K562 (cell line): ENCODE data around the gene AMN1. TPM values are rescaled to one million over a fixed set of nuclear protein-coding genes. Genes with fewer than 3 reads are reported as not detected.
A peak's percentile ranks its signal among the peaks of the same experiment; 100 is the strongest.

Source experiments
- BACH1 ChIP-seq: fragments of 200-800 bp; sonication (Bioruptor generic); IDR thresholded peaks from 2 replicates; pipeline ENCODE4 v1.6.1; 2016; ENCODE audit warnings: missing genetic modification characterization, missing compliant biosample characterization
- BCOR ChIP-seq: fragments of 450-650 bp; IDR thresholded peaks from 2 replicates; pipeline ENCODE4 v1.6.1; 2016
- CBX3 ChIP-seq, 2 experiments: IDR thresholded peaks; 1 replicate in 1 of 2; 2 replicates in 1 of 2; pipeline ENCODE4 v1.6.1; 2012; ENCODE audit warnings: inconsistent platforms in 2 of 2, low read length in 2 of 2, borderline replicate concordance in 1 of 2, control low read depth in 1 of 2
- CSDE1 ChIP-seq, 2 experiments: fragments of 450-650 bp; IDR thresholded peaks; 2 replicates each; pipeline ENCODE4 v1.6.1; 2016; ENCODE audit warnings: mild to moderate bottlenecking in 1 of 2
- KDM4B ChIP-seq, 2 experiments: fragments of 450-650 bp in 1 of 2; sonication (generic) in 1 of 2; IDR thresholded peaks; 2 replicates each; pipeline ENCODE4 v1.6.1; 2016 to 2017; ENCODE audit warnings: borderline replicate concordance in 2 of 2, antibody characterized with exemption in 1 of 2, low read depth in 1 of 2, mild to moderate bottlenecking in 1 of 2
- KDM5B ChIP-seq: fragments of 200-600 bp; sonication (generic); IDR thresholded peaks from 2 replicates; pipeline ENCODE4 v1.6.1; 2012; ENCODE audit warnings: low read depth, mild to moderate bottlenecking, moderate library complexity, low read length, control low read depth, inconsistent platforms; ENCODE audit not compliant: insufficient replicate concordance
- KLF6 ChIP-seq: fragments of 250-450 bp; sonication (Bioruptor Pico); IDR thresholded peaks from 2 replicates; pipeline ENCODE4 v1.4.0; 2020; ENCODE audit warnings: mild to moderate bottlenecking, moderate library complexity, borderline replicate concordance
- L3MBTL2 ChIP-seq: fragments of 450-650 bp; IDR thresholded peaks from 2 replicates; pipeline ENCODE4 v1.6.1; 2016; ENCODE audit warnings: mild to moderate bottlenecking, moderate library complexity
- NR2C1 ChIP-seq, 2 experiments: fragments of 450-650 bp; IDR thresholded peaks; 2 replicates each; pipeline ENCODE4 v1.6.1; 2017; ENCODE audit warnings: mild to moderate bottlenecking in 2 of 2, antibody characterized with exemption in 1 of 2, inconsistent platforms in 1 of 2, missing compliant biosample characterization in 1 of 2, missing genetic modification characterization in 1 of 2
- PRMT5 ChIP-seq: sonication (generic); formaldehyde crosslinking; IDR thresholded peaks from 2 replicates; pipeline ENCODE4 v1.5.0; 2020; ENCODE audit warnings: missing genetic modification reagents
- PTTG1 ChIP-seq: fragments of 450-650 bp; IDR thresholded peaks from 2 replicates; pipeline ENCODE4 v1.6.1; 2016; ENCODE audit warnings: low read depth, mild to moderate bottlenecking, missing genetic modification characterization, missing compliant biosample characterization
- SRSF9 ChIP-seq: fragments of 200-400 bp; formaldehyde crosslinking; IDR thresholded peaks from 2 replicates; pipeline ENCODE4 v1.6.1; 2017; ENCODE audit warnings: low read depth, low read length, borderline replicate concordance
- WHSC1 ChIP-seq: IDR thresholded peaks from one replicate; pipeline ENCODE4 v1.6.1; 2012; ENCODE audit warnings: low read length, control low read depth, inconsistent platforms
- ZNF143 ChIP-seq: sonication (generic); formaldehyde crosslinking; IDR thresholded peaks from 2 replicates; pipeline ENCODE4 v1.9.0; 2022; ENCODE audit warnings: mild to moderate bottlenecking, missing genetic modification reagents
- ZNF175 ChIP-seq: fragments of 200-800 bp; sonication (Bioruptor generic); IDR thresholded peaks from 2 replicates; pipeline ENCODE4 v1.6.1; 2016; ENCODE audit warnings: low read depth, mild to moderate bottlenecking, missing genetic modification characterization, missing compliant biosample characterization
- ZNF184 ChIP-seq: sonication (generic); formaldehyde crosslinking; IDR thresholded peaks from 2 replicates; pipeline ENCODE4 v1.5.0; 2020; ENCODE audit warnings: missing genetic modification reagents
- ZNF197 ChIP-seq: fragments of 200-800 bp; sonication (Bioruptor generic); IDR thresholded peaks from 2 replicates; pipeline ENCODE4 v1.6.1; 2016; ENCODE audit warnings: low read depth, missing genetic modification characterization, missing compliant biosample characterization
- ZNF511 ChIP-seq: sonication (generic); formaldehyde crosslinking; IDR thresholded peaks from 2 replicates; pipeline ENCODE4 v1.8.0; 2022; ENCODE audit warnings: mild to moderate bottlenecking, missing genetic modification reagents
- ZNF707 ChIP-seq: fragments of 250-450 bp; sonication (Bioruptor Pico); conservative IDR thresholded peaks from 2 replicates; pipeline ENCODE4 v1.8.0; 2022; ENCODE audit warnings: inconsistent platforms, mild to moderate bottlenecking, moderate library complexity
- ZNF764 ChIP-seq: fragments of 250-450 bp; sonication (Bioruptor Pico); IDR thresholded peaks from 2 replicates; pipeline ENCODE4 v1.4.0; 2020; ENCODE audit warnings: low read depth, mild to moderate bottlenecking, moderate library complexity
- polyA plus RNA-seq, 8 experiments: library from polyadenylated mRNA; depleted of rRNA in 4 of 8; stranded (reverse) in 5 of 8; unstranded in 3 of 8; fragments of >200 nt; fragmentation: Nextera tagmentation in 2 of 8; fragmentation: Illumina TruSeq in 1 of 8; extraction: Ambion mirVana in 2 of 8; extraction: Trizol in 1 of 8; gene quantifications; 2 replicates each; pipeline versions ENCODE4 v1.2.1 to v1.2.3, GENCODE V29; 2011 to 2014; ENCODE audit warnings: inconsistent platforms in 1 of 8, missing spikeins in 1 of 8
- total RNA-seq, 7 experiments: library from RNA; depleted of rRNA in 6 of 7; stranded (reverse); fragments of >200 nt in 6 of 7; fragmentation: Illumina TruSeq in 2 of 7; extraction: Trizol in 2 of 7; gene quantifications; 2 replicates each; pipeline versions ENCODE4 v1.2.1 to v1.2.3, GENCODE V29; 2011 to 2021; ENCODE audit warnings: low replicate concordance in 1 of 7
- TF ChIP-seq, protein P1 (sequence below), 2 experiments: IDR thresholded peaks; 2 replicates each; pipeline ENCODE4 v1.6.1; 2012; ENCODE audit warnings: improper control_type of control experiment in 2 of 2, low read depth in 2 of 2, low read length in 2 of 2, borderline replicate concordance in 1 of 2
- TF ChIP-seq, protein P2 (sequence below): fragments of 250-450 bp; sonication (Bioruptor Pico); IDR thresholded peaks from 2 replicates; pipeline ENCODE4 v1.5.0; 2020; ENCODE audit warnings: mild to moderate bottlenecking, borderline replicate concordance

Gene AMN1
- total and polyA plus RNA-seq, 9 of the 15 experiments (the other 6 are each of a cell fraction or from before 2014, with no cell fraction given), result 5.2 to 27.6 (median 13.0) TPM

DNA sequence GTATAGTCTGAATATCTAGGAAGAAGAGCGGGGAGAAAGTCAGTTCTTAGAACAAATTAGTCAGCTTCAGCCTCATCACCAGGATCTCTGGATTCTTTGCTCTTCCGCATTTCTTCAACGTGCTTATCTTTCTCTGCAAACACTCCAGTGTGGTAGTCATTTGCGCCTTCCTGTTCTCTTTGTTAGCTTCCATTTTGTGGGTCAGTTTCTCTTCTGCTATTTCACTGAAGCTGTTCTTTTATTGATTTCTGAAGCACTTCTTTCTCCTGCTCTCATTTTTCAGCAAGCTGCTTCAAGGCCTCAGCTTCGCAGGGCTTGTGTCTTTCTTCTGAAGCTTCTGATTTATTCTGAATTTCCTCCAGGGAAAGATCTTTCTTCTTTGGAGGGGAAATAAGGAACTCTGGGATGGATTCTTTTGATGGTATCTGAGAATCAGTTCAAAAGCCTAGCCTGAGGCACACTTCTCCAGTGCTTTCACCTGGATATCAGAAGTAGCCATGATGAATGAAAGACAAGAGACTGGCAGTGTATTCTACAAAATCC is 13.5 kb downstream of the AMN1 start (continued):
- TF ChIP-seq KDM4B (IDR thresholded peaks at IDR 0.05; ENCODE audit: borderline replicate concordance in 2 of 2, low read depth in 1 of 2) (no peak), PRMT5 (CRISPR knock-in tag) (no peak), CBX3 (IDR thresholded peaks at IDR 0.05; ENCODE audit: borderline replicate concordance in 1 of 2, low read length in 2 of 2) (peak in 1 of 2 experiments; percentile 90; a peak in 2 of 3 replicates), SRSF9 (no peak), ZNF197 (CRISPR knock-in tag) (0 out of 2 replicates have a peak, but pooled peaks have one; percentile 10), ZNF764 (CRISPR knock-in tag) (no peak), BCOR (peak; percentile 42; the same call in 1 of the 2 replicates), BACH1 (tag) (peak; percentile 8; the same call in 1 of the 2 replicates), PTTG1 (tag) (no peak), NR2C1 (IDR thresholded peaks at IDR 0.05) (no peak), NR2C1 (tag; IDR thresholded peaks at IDR 0.05) (peak; percentile 45; the same call in 1 of the 2 replicates), ZNF184 (CRISPR knock-in tag) (no peak), L3MBTL2 (peak; percentile 70), ZNF143 (CRISPR knock-in tag) (no peak), WHSC1 (no peak), ZNF511 (CRISPR knock-in tag) (no peak), KDM5B (peak; percentile 79), CSDE1 (IDR thresholded peaks at IDR 0.05) (peak in 1 of 2 experiments; percentile 8; a peak in 1 of 4 replicates), KLF6 (CRISPR knock-in tag) (no peak), ZNF707 (CRISPR knock-in tag) (no peak), ZNF175 (CRISPR knock-in tag) (no peak; the same call in 1 of the 2 replicates)
- TF ChIP-seq, protein P1, sequence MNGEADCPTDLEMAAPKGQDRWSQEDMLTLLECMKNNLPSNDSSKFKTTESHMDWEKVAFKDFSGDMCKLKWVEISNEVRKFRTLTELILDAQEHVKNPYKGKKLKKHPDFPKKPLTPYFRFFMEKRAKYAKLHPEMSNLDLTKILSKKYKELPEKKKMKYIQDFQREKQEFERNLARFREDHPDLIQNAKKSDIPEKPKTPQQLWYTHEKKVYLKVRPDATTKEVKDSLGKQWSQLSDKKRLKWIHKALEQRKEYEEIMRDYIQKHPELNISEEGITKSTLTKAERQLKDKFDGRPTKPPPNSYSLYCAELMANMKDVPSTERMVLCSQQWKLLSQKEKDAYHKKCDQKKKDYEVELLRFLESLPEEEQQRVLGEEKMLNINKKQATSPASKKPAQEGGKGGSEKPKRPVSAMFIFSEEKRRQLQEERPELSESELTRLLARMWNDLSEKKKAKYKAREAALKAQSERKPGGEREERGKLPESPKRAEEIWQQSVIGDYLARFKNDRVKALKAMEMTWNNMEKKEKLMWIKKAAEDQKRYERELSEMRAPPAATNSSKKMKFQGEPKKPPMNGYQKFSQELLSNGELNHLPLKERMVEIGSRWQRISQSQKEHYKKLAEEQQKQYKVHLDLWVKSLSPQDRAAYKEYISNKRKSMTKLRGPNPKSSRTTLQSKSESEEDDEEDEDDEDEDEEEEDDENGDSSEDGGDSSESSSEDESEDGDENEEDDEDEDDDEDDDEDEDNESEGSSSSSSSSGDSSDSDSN (IDR thresholded peaks at IDR 0.05; ENCODE audit: borderline replicate concordance in 1 of 2, low read depth in 2 of 2, low read length in 2 of 2), result no peak
- TF ChIP-seq, protein P2, sequence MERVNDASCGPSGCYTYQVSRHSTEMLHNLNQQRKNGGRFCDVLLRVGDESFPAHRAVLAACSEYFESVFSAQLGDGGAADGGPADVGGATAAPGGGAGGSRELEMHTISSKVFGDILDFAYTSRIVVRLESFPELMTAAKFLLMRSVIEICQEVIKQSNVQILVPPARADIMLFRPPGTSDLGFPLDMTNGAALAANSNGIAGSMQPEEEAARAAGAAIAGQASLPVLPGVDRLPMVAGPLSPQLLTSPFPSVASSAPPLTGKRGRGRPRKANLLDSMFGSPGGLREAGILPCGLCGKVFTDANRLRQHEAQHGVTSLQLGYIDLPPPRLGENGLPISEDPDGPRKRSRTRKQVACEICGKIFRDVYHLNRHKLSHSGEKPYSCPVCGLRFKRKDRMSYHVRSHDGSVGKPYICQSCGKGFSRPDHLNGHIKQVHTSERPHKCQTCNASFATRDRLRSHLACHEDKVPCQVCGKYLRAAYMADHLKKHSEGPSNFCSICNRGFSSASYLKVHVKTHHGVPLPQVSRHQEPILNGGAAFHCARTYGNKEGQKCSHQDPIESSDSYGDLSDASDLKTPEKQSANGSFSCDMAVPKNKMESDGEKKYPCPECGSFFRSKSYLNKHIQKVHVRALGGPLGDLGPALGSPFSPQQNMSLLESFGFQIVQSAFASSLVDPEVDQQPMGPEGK (CRISPR knock-in tag), result no peak
